IMR-90 (cell line): ENCODE measurements around the gene IGF1. TPM values are rescaled to one million over a fixed set of nuclear protein-coding genes. Genes with fewer than 3 reads are reported as not detected.

ENCODE experiments used
- ATAC-seq: fragments of 200-7000 bp; cut with Tn5 transposase; 2 replicates; pipeline ENCODE4 v1.9.1; 2020; ENCODE audit warnings: low read depth, mild to moderate bottlenecking, moderate library complexity
- BruUV-seq: library from RNA; stranded (reverse); fragments of 400-500 nt; replicated peaks from 2 replicates; lab custom pipeline; 2021; lab: Mats Ljungman, UMichigan
- CTCF ChIA-PET: fragments of 300-600 bp; formaldehyde crosslinking; extraction: SDS; loops from one replicate; lab custom pipeline; 2021; ENCODE audit warnings: antibody characterized with exemption; lab: Yijun Ruan, JAX
- POLR2A ChIA-PET: fragments of 300-600 bp; sonication (Branson Sonifier 250); formaldehyde crosslinking; loops from one replicate; lab custom pipeline; 2022; ENCODE audit warnings: antibody characterized with exemption; ENCODE audit not compliant: unreplicated experiment; lab: Charles Lee
- DNase-seq: peaks from one replicate; pipeline ENCODE4 v3.0.0; 2013
- H2AFZ ChIP-seq: replicated peaks from 2 replicates; pipeline ENCODE3; 2013; ENCODE audit warnings: low read length, mild to moderate bottlenecking; ENCODE audit not compliant: poor library complexity
- H2AK5ac ChIP-seq: 2 replicates; pipeline ENCODE4 v1.6.1; 2013; ENCODE audit warnings: low read depth, low read length, inconsistent platforms
- H2AK9ac ChIP-seq: replicated peaks from 2 replicates; pipeline ENCODE3; 2013; ENCODE audit warnings: mild to moderate bottlenecking, low read depth, low read length, moderate library complexity; ENCODE audit not compliant: poor library complexity
- H2BK120ac ChIP-seq: 2 replicates; pipeline ENCODE4 v1.6.1; 2013; ENCODE audit warnings: low read depth, low read length, inconsistent platforms
- H2BK15ac ChIP-seq: 3 replicates; pipeline ENCODE4 v1.6.1; 2013; ENCODE audit warnings: low read depth, low read length, inconsistent platforms
- H2BK20ac ChIP-seq: 2 replicates; pipeline ENCODE4 v1.6.1; 2013; ENCODE audit warnings: low read depth, mild to moderate bottlenecking, inconsistent platforms, low read length, moderate library complexity
- H2BK5ac ChIP-seq: 2 replicates; pipeline ENCODE4 v1.6.1; 2013; ENCODE audit warnings: mild to moderate bottlenecking, low read depth, low read length, inconsistent platforms; ENCODE audit not compliant: poor library complexity, severe bottlenecking
- H3K14ac ChIP-seq: replicated peaks from 2 replicates; pipeline ENCODE4 v1.6.1; 2013; ENCODE audit warnings: low read depth, low read length, inconsistent platforms
- H3K18ac ChIP-seq: 2 replicates; pipeline ENCODE4 v1.6.1; 2013; ENCODE audit warnings: low read depth, low read length, control low read depth
- H3K23ac ChIP-seq: 2 replicates; pipeline ENCODE4 v1.6.1; 2013; ENCODE audit warnings: low read depth, low read length, inconsistent platforms
- H3K27ac ChIP-seq: 2 replicates; pipeline ENCODE4 v1.5.1; 2013; ENCODE audit warnings: mild to moderate bottlenecking, control low read depth, low read length; ENCODE audit not compliant: insufficient read depth
- H3K27me3 ChIP-seq: 2 replicates; pipeline ENCODE4 v1.6.1; 2013; ENCODE audit warnings: low read length; ENCODE audit not compliant: control insufficient read depth, insufficient read depth
- H3K36me3 ChIP-seq: 2 replicates; pipeline ENCODE4 v1.6.1; 2013; ENCODE audit warnings: low read length, mixed read lengths; ENCODE audit not compliant: control insufficient read depth, insufficient read depth
- H3K4ac ChIP-seq: 2 replicates; pipeline ENCODE4 v1.6.1; 2013; ENCODE audit warnings: low read depth, low read length, inconsistent platforms
- H3K4me1 ChIP-seq: 2 replicates; pipeline ENCODE4 v1.6.1; 2013; ENCODE audit warnings: low read length, mixed read lengths; ENCODE audit not compliant: control insufficient read depth, insufficient read depth
- H3K4me2 ChIP-seq: 2 replicates; pipeline ENCODE4 v1.6.1; 2013; ENCODE audit warnings: low read depth, mild to moderate bottlenecking, control low read depth, low read length, moderate library complexity
- H3K4me3 ChIP-seq: 2 replicates; pipeline ENCODE4 v1.5.1; 2013; ENCODE audit warnings: low read depth, mild to moderate bottlenecking, control low read depth, low read length, moderate library complexity; ENCODE audit not compliant: insufficient read depth
- H3K56ac ChIP-seq: 2 replicates; pipeline ENCODE4 v1.6.1; 2013; ENCODE audit warnings: low read length, inconsistent platforms; ENCODE audit not compliant: insufficient read depth; ENCODE audit errors: extremely low read depth
- H3K79me1 ChIP-seq, 2 experiments: 2 replicates each; pipeline ENCODE4 v1.6.1; 2013; ENCODE audit warnings: low read length in 2 of 2, inconsistent platforms in 1 of 2, low read depth in 1 of 2
- H3K9ac ChIP-seq: 2 replicates; pipeline ENCODE4 v1.6.1; 2013; ENCODE audit warnings: low read depth, low read length, control low read depth
- H3K9me1 ChIP-seq: 2 replicates; pipeline ENCODE4 v1.6.1; 2013; ENCODE audit warnings: low read length, inconsistent platforms; ENCODE audit not compliant: insufficient read depth
- H3K9me3 ChIP-seq: 2 replicates; pipeline ENCODE4 v1.6.1; 2013; ENCODE audit warnings: low read length; ENCODE audit not compliant: control insufficient read depth, insufficient read depth
- H4K20me1 ChIP-seq: 2 replicates; pipeline ENCODE4 v1.6.1; 2013; ENCODE audit warnings: low read length, inconsistent platforms; ENCODE audit not compliant: insufficient read depth
- H4K5ac ChIP-seq: 2 replicates; pipeline ENCODE4 v1.6.1; 2013; ENCODE audit warnings: mild to moderate bottlenecking, low read depth, low read length, control low read depth
- H4K8ac ChIP-seq, 2 experiments: 2 replicates each; pipeline ENCODE4 v1.6.1; 2013; ENCODE audit warnings: low read depth in 2 of 2, low read length in 2 of 2, control low read depth in 1 of 2, inconsistent platforms in 1 of 2
- H4K91ac ChIP-seq: 2 replicates; pipeline ENCODE4 v1.6.1; 2013; ENCODE audit warnings: low read depth, low read length, inconsistent platforms; ENCODE audit not compliant: insufficient read depth
- FOS ChIP-seq: fragments of 150-350 bp; IDR thresholded peaks from 2 replicates; pipeline ENCODE4 v1.6.1; 2016; ENCODE audit warnings: low read depth, low read length
- NFE2L2 ChIP-seq: fragments of 150-350 bp; IDR thresholded peaks from 2 replicates; pipeline ENCODE4 v1.6.1; 2016; ENCODE audit warnings: low read depth, mild to moderate bottlenecking, low read length
- WGBS, 2 experiments: methylation state at CpG; one replicate each; pipeline versions ENCODE4 v1.1.5 to v1.1.7; 2013; ENCODE audit warnings: missing lambda C conversion rate in 2 of 2; ENCODE audit not compliant: insufficient read length in 1 of 2; ENCODE audit errors: extremely low coverage in 2 of 2; 5-methylcytosine and 5-hydroxymethylcytosine counted together
- dilution Hi-C: fragments of 300-500 bp; cut with HindIII; formaldehyde crosslinking; loops from one replicate; pipeline ENCODE4 v1.14.3; 2018; ENCODE audit warnings: low sequenced_read_pairs; ENCODE audit not compliant: unreplicated experiment
- in situ Hi-C: fragments of 300-500 bp; cut with MboI; formaldehyde crosslinking; loops from 3 replicates; pipeline ENCODE4 v1.14.3; 2019; ENCODE audit warnings: low sequenced_read_pairs, inconsistent platforms, mixed read lengths
- intact Hi-C: fragments of 100-400 bp; cut with micrococcal nuclease; formaldehyde crosslinking; loops from 2 replicates; pipeline ENCODE4 v1.10.0; 2022
- polyA plus RNA-seq, 3 experiments: library from polyadenylated mRNA; depleted of rRNA; stranded (reverse); fragments of >200 nt; gene quantifications; 2 replicates each; pipeline ENCODE4 v1.2.3, GENCODE V29; 2012; ENCODE audit warnings: low replicate concordance in 1 of 3
- total RNA-seq: library from RNA; depleted of rRNA; stranded (reverse); fragments of >200 nt; gene quantifications from 2 replicates; pipeline ENCODE4 v1.2.3, GENCODE V29; 2012

IGF1 gene
- total and polyA plus RNA-seq, 2 of the 4 experiments (the other 2 are of a cell fraction), result under 0.01 to 0.12 TPM

- ChIA-PET CTCF (no interaction called here), POLR2A (no interaction called here)
- peak overlapping the region; percentile 53; the same call in 1 of the 2 replicates for H2BK120ac ChIP-seq
- BruUV-seq, result no TSS peak
- H3K23ac ChIP-seq, result no peak overlapping the region
- no peaks in the 10 kb centered on the region for H4K20me1 ChIP-seq
- peak; percentile 66 for DNase-seq
- in situ Hi-C loops, result no loop called here
- no peaks in the 10 kb centered on the region for H3K9me1 ChIP-seq
- no CpG with 5 or more reads among the region's 1 CpG for WGBS, 2 experiments
- peak overlapping the region; percentile 97 for H3K18ac ChIP-seq
- no peak overlapping the region for H2AK9ac ChIP-seq
- H2BK15ac ChIP-seq, result no peak overlapping the region; the same call in 2 of the 3 replicates
- H3K4ac ChIP-seq, result 0 out of 2 replicates have a peak overlapping the region, but pooled peaks have one; percentile 66
- H3K79me1 ChIP-seq, result no peaks in the 10 kb centered on the region
- intact Hi-C loops, result loop anchor here (2.0 to 5.0 kb wide), 2 partner anchors 80 to 216 kb away; no protein-coding TSS in a partner anchor
- H3K4me1 ChIP-seq, result peaks cover 4% of the 10 kb centered on the region
- no peak overlapping the region for H3K9ac ChIP-seq
- peak overlapping the region; percentile 11; the same call in 1 of the 2 replicates for H3K14ac ChIP-seq
- no peaks in the 10 kb centered on the region for H3K36me3 ChIP-seq
- 0 out of 2 replicates have a peak, but pooled peaks cover 4% of the 10 kb centered on the region for H3K9me3 ChIP-seq
- H3K27ac ChIP-seq, result peak overlapping the region; percentile 54; the same call in 1 of the 2 replicates
- H3K4me3 ChIP-seq, result no peak overlapping the region
- dilution Hi-C loops, result no loop called here
- no peak overlapping the region for H3K4me2 ChIP-seq
- no peaks in the 10 kb centered on the region for H3K27me3 ChIP-seq
- H2AFZ ChIP-seq, result no peak overlapping the region
- H2AK5ac ChIP-seq, result no peak overlapping the region
- peak overlapping the region; percentile 24 for H2BK5ac ChIP-seq
- peak overlapping the region; percentile 85 for H4K5ac ChIP-seq
- no peak overlapping the region for H3K56ac ChIP-seq
- H4K8ac ChIP-seq, result peak overlapping the region in 1 of 2 experiments; percentile 74; a peak in 2 of 4 replicates
- ATAC-seq, result peak; percentile 91
- peak overlapping the region; percentile 64 for H2BK20ac ChIP-seq
- TF ChIP-seq NFE2L2 (peak; percentile 67; the same call in 1 of the 2 replicates), FOS (no peak)
- no peak overlapping the region; the same call in 1 of the 2 replicates for H4K91ac ChIP-seq
Measured at GRCh38 chr12:102388469-102388868, 91.9 kb downstream of the IGF1 start.
